ENCODE data around the gene SBF1.
A peak's percentile ranks its signal among the peaks of the same experiment; 100 is the strongest.

The SBF1 gene

DNA sequence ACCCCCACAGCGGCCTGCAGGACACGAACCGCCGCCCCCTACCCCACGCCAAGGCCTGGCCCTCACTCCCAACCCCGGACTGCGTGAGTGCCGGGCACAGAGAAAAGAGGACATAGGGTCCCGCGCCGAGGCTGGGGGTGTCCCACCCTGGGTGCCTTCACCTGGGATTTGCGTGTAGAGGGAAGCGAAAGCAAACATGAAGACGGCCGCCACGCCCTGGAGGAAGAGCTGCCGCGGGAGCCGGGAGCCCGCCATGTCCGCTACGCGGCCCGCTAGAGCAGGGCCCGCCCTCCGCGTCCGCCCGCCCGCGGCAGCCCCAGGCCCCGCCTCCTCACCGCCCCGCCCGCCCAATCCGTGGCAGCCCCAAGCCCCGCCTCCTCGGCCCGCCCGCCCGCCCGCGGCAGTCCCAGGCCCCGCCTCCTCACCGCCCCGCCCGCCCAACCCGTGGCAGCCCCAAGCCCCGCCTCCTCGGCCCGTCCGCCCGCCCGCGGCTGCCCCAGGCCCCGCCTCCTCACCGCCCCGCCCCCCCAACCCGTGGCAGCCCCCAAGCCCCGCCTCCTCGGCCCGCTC is 32.7 kb upstream of the SBF1 start, which contains the start of gene LMF2:
TSS of gene LMF2 (minus strand) at position 282 of the 570 bp plus-strand sequence. CDS start at position 255, 27 bp downstream.
- in situ Hi-C loops (cut with HindIII; ENCODE audit: low pct_ligation_motif_present, low pct_unique_long_range_greater_than_20kb, low sequenced_read_pairs), result no loop called here
- DNase-seq, result peak; percentile 69

DNA sequence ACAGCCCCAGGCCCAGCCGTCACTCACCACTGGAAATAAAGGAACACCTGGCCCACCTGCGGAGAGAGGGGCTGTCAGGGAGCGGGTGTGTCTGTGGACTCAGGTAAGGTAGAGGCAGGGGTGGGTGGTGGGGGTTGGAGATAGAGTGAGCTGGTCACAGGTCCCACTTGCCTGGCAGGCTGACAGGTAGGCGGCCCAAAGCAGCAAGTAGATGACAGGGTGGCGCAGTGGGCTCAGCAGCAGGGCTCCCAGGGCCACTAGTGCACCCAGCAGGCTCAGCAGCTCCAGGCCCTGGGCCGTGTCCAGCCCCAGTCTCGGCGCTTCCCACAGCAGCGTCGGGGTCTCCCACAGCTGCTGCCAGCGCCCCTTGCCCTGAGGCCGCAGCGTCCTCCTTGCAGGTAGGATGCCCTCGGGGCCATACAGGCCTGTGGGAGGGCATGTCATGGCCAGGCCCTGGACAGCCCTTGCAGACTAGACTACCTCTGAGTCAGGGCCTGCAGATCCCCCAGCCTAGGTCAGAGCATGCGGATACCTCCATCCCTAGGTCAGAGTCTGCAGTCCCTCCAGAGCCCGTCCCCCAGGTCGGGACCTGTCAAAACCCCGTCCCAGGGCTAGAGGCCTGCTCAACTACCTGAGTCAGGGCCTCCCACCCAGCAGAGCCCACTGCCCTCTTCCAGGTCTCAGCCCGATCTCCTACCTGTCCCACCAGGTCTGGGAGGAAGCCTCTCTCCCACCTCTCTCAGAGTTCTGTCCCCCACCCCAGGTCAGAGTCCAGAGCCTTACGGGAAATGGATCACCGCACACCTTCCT is 32.0 kb upstream of the SBF1 start:
- DNase-seq, result no peak
- in situ Hi-C loops (cut with HindIII; ENCODE audit: low pct_ligation_motif_present, low pct_unique_long_range_greater_than_20kb, low sequenced_read_pairs), result no loop called here

DNA sequence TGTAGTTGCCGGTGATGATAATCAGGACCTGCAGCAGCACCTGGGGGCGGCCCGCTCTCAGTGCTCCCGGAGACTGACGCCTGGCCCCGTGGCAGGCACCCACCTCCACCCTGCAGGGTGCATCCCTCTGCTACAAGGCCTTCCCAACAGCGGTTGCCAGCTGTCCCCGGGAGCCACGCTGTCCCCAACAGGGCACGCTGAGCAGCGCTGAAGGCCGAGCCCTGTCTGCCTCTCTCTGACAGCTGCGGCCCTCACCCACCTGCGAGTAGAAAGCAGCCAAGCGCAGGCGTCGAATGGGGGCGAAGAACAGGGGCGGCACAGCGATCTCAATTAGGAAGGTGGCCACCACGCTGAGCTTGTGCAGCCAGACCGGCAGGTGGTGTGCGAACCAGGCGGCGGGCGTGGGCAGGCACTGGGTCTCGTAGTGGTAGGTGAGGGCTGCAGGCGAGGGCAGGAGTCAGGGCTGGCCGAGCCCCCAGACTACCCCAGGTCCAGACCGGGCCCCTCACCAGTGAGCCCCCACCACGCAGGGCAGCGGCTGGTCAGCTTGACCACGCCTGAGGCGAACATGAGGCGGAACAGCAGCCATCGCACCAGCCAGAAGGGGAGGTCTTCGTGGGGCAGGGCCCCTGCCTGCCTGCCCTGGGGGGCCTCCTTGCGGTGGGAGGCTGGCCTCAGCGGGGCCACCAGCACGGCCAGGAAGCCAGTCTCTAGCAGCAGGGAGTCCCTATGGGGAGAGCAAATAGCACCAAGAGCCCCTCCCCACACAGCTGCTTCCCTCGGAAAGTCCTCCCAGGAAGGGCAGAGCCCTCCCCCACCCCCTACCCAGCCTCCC is 31.2 kb upstream of the SBF1 start:
- DNase-seq, result no peak
- in situ Hi-C loops (cut with HindIII; ENCODE audit: low pct_ligation_motif_present, low pct_unique_long_range_greater_than_20kb, low sequenced_read_pairs), result no loop called here

DNA sequence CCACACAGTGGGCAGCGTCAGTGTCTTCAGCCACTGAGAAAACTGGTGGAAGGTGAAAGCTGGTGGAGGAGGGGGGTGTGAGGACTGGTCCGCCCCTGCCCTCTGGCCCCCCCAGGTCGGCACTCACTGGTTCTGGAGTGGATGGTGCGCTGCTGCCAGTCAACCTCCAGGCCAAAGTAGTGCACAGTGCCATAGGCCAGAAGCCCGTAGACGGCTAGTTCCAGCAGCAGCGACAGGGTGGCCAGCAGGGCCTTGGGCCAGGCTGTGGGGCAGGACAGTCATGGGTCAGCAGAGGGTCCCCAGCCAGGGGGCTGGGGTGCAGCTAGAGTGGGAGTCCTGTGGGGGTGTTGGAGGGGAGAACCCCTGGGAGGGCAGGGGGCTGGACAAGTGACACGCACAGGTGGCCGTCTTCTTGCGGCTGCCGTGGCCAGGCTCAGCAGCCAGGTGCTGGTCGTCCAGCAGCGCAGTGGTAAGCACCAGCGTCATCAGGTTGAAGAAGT is 30.5 kb upstream of the SBF1 start:
- in situ Hi-C loops (cut with HindIII; ENCODE audit: low pct_ligation_motif_present, low pct_unique_long_range_greater_than_20kb, low sequenced_read_pairs), result no loop called here

DNA sequence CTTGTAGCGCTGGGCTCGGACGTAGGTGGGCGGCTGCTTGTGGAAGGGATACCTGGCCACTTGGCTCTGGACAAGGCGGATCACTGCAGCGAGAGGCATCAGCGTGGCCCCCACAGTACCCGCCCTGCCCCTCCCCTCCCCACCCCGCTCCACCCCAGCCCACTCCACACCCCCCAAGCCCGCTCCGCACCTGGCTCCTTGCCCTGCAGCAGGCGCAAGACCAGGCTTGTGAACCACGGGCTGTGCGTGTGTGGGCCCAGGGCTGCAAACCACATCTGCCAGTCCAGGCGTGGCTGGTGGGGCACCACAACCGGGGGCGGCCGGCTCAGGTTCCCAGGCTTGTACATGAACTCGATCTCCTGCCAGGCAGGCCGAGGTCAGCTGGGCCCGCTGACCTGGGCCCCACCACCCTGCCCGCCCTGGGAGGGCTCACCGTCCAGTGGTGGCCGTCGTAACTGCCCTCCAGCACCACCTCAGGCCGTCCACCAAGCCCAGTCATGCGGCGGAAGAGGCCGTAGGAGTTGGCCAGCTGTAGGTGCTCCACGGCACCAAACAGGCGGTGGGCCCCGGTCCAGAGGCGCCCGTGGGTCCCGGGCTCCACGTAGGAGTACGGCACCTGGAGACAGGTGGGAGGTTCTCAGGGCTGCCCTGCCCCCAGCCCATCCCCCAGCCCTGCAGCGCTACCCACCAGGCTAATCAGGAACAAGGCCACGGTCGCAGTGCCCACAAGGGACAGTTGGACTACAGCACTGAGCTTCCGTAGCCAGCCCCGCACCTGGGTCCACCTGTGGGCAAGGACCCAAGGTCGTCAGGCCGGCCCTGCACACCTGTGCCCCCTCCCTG is 29.8 kb upstream of the SBF1 start:
- no peak for DNase-seq
- in situ Hi-C loops (cut with HindIII; ENCODE audit: low pct_ligation_motif_present, low pct_unique_long_range_greater_than_20kb, low sequenced_read_pairs), result no loop called here

More for the DNA sequence above, 30.5 kb upstream of the SBF1 start:
- no peak for DNase-seq

DNA sequence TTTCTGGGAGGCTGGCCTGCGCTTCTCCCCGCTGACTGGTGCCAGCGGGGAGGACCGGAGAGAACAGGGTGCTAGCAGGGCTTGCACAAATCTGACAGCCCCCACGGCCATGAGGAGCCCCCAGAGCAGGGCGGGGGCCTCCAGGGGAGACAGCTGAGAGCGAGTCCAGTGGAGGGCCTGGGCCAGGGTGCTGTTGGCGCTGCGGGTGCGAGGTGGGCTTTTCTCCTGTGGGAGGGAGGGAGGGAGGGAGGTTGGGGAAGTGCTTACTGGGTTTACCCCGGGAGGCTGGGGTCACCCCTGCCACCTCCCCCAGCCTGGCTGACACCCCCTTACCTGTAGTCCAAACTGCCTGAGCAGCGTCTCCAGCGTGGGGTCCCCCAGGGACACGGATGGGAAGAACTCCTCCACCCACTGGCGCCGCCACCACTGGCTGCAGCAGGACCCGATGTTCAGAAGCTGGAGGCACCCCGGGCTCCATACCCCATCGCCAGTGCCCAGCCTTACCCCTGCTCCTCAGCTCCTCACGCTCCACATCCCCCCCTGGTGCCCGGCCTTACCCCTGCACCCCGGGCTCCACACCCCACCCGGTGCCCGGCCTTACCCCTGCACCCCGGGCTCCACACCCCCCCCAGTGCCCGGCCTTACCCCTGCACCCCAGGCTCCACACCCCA is 28.8 kb upstream of the SBF1 start:
- DNase-seq, result no peak

DNA sequence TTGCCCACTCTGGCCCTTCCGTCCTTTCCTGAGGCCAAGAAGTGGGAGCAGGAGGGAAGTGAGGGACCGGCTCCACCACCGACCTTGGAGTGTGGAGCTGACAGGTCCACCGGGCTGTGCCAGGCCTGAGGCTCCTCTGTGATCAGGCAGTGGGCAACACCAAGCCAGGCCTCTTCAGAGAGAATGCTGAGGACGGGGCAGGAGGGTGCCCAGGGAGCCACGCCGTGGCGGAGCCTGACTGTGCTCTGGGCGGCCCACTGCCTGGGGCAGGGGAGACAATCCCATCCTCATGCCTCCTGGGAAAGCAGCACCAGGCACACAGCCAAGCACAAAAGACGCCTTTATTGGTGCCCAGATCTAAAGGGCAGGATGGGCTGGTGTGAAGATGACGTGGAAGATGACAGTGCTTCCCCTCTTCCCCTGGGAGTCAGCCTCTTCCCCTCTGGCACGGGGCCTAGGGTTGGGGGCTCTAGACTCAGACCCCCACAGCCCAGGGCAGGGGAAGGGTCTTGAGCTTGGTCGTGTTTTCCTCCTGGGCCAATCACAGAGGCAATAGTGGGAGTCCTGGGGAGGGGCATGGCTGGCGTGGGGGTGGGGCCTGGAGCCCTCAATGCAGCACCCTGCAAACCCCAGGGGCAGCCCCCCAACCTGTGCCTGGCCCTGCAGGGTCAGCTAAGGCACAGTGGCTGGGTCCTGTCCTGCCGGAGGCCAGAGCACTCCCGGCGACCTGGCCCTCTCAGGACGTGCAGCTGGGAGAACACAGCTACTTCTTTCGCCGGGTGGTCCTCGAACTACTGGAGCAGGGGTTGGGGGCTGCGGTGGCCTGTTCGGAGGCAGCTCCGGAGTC is 28.0 kb upstream of the SBF1 start:
- in situ Hi-C loops (cut with HindIII; ENCODE audit: low pct_ligation_motif_present, low pct_unique_long_range_greater_than_20kb, low sequenced_read_pairs), result no loop called here

More for the DNA sequence above, 28.8 kb upstream of the SBF1 start:
- in situ Hi-C loops (cut with HindIII; ENCODE audit: low pct_ligation_motif_present, low pct_unique_long_range_greater_than_20kb, low sequenced_read_pairs), result no loop called here

DNA sequence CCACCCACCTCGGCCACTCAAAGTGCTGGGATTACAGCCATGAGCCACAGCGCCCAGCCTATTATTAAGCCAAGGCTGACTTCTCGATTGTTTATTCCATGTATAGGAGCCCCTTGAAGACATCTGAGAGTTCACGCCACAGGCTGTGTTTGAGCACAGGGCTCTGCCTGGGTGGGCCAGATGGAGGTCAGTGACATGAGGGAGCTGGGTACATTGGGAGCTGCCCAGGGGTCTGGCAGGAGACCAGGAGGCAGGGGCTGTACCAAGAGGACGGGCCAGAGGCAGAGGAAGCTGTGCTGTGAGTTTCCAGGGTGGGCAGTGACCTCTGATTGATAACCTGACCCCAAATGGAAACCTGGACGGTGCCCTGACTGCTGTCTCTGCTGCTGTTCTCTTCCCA is 27.3 kb upstream of the SBF1 start:
- in situ Hi-C loops (cut with HindIII; ENCODE audit: low pct_ligation_motif_present, low pct_unique_long_range_greater_than_20kb, low sequenced_read_pairs), result no loop called here
- DNase-seq, result no peak

More for the DNA sequence above, 28.0 kb upstream of the SBF1 start:
- DNase-seq, result no peak

DNA sequence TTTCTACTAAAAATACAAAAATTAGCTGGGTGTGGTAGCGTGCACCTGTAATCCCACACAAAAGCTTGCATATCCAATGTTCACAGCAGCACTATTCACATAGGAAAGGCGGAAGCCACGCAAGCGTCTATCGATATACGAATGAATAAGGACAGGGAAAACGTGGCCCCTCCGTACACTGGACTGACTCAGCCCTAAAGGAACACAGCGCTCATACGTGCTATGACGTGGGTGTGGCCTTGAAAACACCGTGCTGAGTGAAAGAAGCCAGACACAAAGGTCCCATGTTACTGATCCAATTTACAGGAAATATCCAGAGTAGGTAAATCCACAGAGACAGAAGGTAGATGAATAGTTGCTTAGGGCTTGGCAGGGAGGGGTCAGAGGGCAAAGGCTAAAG is 25.6 kb upstream of the SBF1 start:
- in situ Hi-C loops (cut with HindIII; ENCODE audit: low pct_ligation_motif_present, low pct_unique_long_range_greater_than_20kb, low sequenced_read_pairs), result no loop called here
- no peak for DNase-seq

DNA sequence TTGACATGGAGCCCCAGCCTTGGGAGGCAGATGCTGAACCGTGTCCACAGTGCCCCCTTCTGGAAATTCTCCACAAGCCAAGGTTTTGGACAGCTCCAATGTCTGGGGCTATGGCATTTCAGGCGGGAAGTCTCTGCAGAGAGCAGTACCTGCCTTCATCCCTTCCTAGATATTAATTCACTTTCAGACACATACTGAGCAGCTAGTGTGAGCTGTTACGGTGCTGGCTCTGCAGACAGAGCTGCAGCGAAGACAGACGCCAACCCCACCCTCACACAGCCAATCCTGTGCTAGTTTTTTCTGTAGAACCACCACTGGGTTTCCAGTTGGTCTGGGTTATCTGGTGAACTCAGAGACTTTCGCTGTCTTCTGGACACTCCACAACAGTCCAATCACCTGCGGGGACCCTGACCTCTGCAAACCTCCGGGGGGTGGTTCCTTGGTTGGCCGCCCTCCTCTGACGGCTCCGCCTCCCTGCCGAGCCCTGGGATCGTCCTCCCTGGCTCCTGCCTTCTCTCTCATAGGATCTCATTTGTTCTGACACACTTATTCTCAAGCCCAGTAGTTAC is 23.6 kb upstream of the SBF1 start:
- peak; percentile 81 for DNase-seq
- in situ Hi-C loops (cut with HindIII; ENCODE audit: low pct_ligation_motif_present, low pct_unique_long_range_greater_than_20kb, low sequenced_read_pairs), result no loop called here

DNA sequence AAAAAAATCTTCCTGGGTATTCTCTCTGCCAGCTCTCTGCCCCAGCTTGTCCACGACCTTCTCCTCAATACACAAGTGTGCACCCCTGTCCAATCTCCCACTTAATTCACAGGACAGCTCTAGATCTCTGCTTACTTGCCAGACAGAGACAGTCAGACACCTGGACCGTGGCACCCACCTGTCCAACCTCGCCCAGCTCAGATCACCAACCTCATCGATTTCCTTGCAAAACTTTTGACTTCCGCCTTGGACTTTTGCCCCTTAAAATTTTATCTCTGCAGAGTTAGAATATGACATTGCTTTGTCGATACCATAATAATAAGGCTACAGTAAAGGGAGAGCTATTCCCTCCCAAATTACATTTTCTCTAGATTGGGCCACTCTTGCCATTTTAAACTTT is 22.3 kb upstream of the SBF1 start:
- in situ Hi-C loops (cut with HindIII; ENCODE audit: low pct_ligation_motif_present, low pct_unique_long_range_greater_than_20kb, low sequenced_read_pairs), result no loop called here
- DNase-seq, result no peak

DNA sequence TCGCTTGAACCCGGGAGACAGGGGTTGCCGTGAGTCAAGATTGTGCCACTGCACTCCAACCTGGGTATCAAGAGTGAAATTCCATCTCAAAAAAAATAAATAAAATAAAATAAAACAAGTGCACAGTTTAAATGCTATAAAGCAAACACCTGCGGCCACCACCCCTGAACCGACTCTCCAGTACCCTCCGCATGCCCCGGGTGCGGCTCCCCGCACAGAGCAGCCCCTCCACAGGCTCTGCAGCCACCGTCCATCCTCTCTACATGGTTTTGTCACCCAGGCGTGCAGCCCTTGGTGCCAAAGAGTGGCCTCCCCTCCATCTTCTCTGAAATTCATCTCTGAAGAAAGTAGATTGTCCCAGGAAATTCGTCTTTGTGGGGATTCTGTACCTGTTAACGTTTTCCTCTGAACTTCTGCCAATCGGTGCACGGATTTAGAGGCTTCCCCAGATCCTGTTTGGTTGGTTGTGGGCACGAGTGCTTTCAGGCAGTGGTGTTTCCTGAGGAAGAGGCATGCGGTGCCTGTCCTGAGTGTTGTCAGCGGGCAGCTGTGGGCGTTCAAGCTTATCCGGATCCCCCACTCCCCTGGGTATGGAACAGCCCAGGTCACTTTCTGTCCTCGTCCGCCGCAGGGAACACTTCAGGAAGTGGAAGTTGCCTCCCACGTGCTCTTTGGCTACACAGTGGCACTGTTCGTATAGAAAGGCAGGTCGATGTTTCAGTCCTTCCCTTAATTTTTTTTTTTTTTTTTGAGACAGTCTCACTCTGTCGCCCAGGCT is 15.9 kb upstream of the SBF1 start:
- no peak for DNase-seq
- in situ Hi-C loops (cut with HindIII; ENCODE audit: low pct_ligation_motif_present, low pct_unique_long_range_greater_than_20kb, low sequenced_read_pairs), result no loop called here

DNA sequence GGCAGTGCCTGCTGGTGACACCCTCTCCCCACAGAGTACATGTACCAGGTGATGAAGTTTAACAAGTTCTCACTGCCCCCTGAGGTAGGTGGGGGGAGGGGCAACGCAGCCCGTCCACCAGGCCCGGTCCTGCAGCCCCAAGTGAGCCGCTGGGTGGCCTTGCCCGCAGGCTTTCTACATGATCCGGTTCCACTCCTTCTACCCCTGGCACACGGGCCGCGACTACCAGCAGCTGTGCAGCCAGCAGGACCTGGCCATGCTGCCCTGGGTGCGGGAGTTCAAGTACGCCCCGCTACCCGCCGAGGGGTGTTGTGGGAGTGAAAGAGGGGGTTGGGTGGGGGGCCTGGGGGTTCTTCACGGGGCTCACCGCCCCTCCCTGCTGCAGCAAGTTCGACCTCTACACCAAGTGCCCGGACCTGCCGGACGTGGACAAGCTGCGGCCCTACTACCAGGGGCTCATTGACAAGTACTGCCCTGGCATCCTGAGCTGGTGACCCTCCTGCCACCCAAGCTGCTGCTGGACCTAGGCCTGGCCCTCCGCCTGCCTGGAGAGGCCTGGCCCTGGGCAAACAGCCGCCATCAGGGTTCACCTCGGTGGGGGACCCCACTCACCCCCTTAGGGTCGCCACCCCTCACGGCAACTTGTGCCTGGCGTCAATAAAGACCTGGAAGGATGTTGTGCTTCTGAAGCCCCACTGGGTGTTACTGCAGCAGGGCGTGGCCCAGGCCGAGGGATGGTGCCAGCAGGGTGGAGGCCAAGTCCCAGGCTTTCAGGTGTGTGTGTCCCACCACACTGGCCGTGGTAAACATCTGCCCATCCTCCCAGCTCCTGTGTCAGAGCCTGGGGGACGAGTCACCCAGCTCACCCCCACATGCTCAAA is 14.8 kb upstream of the SBF1 start:
- no peak for DNase-seq
- in situ Hi-C loops (cut with HindIII; ENCODE audit: low pct_ligation_motif_present, low pct_unique_long_range_greater_than_20kb, low sequenced_read_pairs), result no loop called here

DNA sequence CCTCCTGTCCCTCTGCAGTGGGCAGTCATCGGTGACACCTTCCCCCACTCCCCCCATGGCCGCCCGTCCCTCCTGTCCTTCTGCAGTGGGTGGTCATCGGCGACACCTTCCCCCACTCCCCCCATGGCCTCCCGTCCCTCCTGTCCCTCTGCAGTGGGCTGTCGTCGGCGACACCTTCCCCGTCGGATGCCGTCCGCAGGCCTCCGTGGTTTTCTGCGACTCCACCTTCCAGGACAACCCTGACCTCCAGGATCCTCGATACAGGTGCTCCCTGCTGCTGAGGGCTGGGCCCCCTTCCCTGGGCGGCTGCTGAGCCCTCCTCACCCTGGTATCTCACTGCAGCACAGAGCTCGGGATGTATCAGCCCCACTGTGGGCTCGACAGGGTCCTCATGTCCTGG is 14.1 kb upstream of the SBF1 start:
- in situ Hi-C loops (cut with HindIII; ENCODE audit: low pct_ligation_motif_present, low pct_unique_long_range_greater_than_20kb, low sequenced_read_pairs), result no loop called here
- no peak for DNase-seq

DNA sequence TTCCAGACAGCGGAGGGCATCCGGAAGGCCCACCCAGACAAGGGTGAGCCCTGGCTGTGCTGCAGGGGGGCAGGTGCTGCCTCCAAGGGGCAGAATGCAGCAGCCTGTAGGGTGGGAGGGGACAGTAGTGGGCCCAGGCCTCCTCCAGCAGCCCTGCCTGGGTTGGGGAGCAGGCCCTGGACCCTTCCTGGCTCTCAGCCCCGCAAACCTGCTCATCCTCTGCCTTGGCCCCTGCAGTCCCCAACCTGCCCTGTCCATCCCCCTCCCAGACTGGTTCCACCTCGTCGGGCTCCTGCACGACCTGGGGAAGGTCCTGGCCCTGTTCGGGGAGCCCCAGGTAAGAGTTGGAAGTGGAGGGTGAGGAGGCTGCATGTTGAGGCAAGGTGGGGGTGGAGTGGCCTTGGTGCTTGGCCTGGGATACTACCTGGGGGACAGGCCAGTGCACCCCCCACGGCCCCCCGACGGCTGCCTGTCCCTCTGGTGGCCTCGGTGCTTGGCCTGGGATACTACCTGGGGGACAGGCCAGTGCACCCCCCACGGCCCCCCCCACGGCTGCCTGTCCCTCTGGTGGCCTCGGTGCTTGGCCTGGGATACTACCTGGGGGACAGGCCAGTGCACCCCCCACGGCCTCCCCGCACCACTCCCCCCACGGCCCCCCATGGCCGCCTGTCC is 13.3 kb upstream of the SBF1 start:
- in situ Hi-C loops (cut with HindIII; ENCODE audit: low pct_ligation_motif_present, low pct_unique_long_range_greater_than_20kb, low sequenced_read_pairs), result no loop called here
- DNase-seq, result no peak
